ENCODE measurements around the gene SEMA3B. TPM values are rescaled to one million over a fixed set of nuclear protein-coding genes. Genes with fewer than 3 reads are reported as not detected.

SEMA3B gene
- total and polyA plus RNA-seq, 9 of the 15 experiments (the other 6 are each of a cell fraction or from before 2014, with no cell fraction given) = 0.03 to 1.8 (median 0.55) TPM; not detected in 1

DNA sequence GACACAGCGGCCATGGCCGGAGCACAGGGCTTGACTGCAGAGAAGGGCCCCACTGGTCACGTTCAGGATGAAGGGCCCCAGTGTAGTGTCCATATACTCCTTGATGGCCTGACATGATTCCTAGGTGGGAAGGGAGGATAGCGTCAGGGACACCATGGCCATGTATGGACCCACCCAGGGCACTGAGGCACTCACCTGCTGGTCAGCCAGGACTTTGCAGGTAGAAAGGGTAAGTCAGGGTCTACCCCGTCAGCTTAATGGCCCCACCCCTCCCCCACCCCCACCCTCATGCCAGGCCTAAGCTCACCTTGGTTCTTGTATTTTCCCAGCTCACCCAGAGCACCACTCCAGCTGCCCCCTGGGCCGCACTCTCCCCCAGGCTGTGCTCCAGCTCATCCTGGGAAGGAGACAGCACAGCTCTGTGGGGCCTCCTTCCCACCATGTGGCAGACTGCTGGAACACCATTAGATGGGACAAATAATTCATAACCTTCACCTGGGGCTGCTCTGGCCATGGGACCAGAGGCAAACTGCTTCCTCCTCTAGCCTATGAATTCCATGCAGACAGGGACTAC lies 31.8 kb downstream of the SEMA3B start:
- H3K9me3 ChIP-seq (replicated peaks; ENCODE audit: control insufficient read depth, insufficient read depth, low read depth, low read length) = no peaks in the 10 kb centered on the region
- BruUV-seq (replicated peaks) = no TSS peak
- H3K9me1 ChIP-seq (ENCODE audit: control insufficient read depth, insufficient read depth, low read length) = no peaks in the 10 kb centered on the region
- H3K4me3 ChIP-seq = peak overlapping the region; percentile 83
- FAIRE-seq = peak; percentile 23
- CTCF ChIA-PET (ENCODE audit: low intra/inter-chr PET ratio) = no interaction called here
- H3K79me2 ChIP-seq (ENCODE audit: control insufficient read depth, insufficient read depth, low read length) = peaks cover 49% of the 10 kb centered on the region
- POLR2A ChIA-PET = no interaction called here
- no peak overlapping the region for H2AFZ ChIP-seq (ENCODE audit: low read depth, low read length)
- no peak for DNase-seq (ENCODE audit: extremely low read depth in 1 of 4, low spot score in 3 of 4)
- no peaks in the 10 kb centered on the region for H3K27me3 ChIP-seq (ENCODE audit: control insufficient read depth in 2 of 2, insufficient read depth in 2 of 2, low read length in 2 of 2)
- H3K4me1 ChIP-seq (replicated peaks in 1 of 2; ENCODE audit: control insufficient read depth in 2 of 2, insufficient read depth in 2 of 2, low read length in 2 of 2) = peaks cover 25 to 62% of the 10 kb centered on the region in 2 experiments; a peak in 4 of 5 replicates
- no peak for ATAC-seq
- in situ Hi-C loops (cut with MboI) (no loop called here), intact Hi-C loops (cut with micrococcal nuclease) (no loop called here)
- no peaks in the 10 kb centered on the region for H4K20me1 ChIP-seq (replicated peaks; ENCODE audit: control insufficient read depth, insufficient read depth, low read length)
- TF ChIP-seq ZNF668 (CRISPR knock-in tag; IDR thresholded peaks at IDR 0.05) (no peak), ZNF785 (CRISPR knock-in tag; IDR thresholded peaks at IDR 0.05) (no peak), HMG20A (CRISPR knock-in tag; conservative IDR thresholded peaks at IDR 0.05) (no peak)
- WGBS (ENCODE audit: insufficient coverage, low coverage, missing lambda C conversion rate) = 73% methylated on average over 5 of the region's 6 CpGs
- peak overlapping the region; percentile 87 to 94 for H3K9ac ChIP-seq (ENCODE audit: insufficient read depth in 1 of 2, low read depth in 2 of 2, low read length in 2 of 2)
- H3K36me3 ChIP-seq (ENCODE audit: control insufficient read depth, insufficient read depth, low read length) = peaks cover 19% of the 10 kb centered on the region; the same call in 2 of the 3 replicates
- H3K27ac ChIP-seq (ENCODE audit: extremely low read depth, low read depth, low read length) = peak overlapping the region; percentile 99
- H3K4me2 ChIP-seq (ENCODE audit: insufficient read depth, low read length) = peak overlapping the region; percentile 94

DNA sequence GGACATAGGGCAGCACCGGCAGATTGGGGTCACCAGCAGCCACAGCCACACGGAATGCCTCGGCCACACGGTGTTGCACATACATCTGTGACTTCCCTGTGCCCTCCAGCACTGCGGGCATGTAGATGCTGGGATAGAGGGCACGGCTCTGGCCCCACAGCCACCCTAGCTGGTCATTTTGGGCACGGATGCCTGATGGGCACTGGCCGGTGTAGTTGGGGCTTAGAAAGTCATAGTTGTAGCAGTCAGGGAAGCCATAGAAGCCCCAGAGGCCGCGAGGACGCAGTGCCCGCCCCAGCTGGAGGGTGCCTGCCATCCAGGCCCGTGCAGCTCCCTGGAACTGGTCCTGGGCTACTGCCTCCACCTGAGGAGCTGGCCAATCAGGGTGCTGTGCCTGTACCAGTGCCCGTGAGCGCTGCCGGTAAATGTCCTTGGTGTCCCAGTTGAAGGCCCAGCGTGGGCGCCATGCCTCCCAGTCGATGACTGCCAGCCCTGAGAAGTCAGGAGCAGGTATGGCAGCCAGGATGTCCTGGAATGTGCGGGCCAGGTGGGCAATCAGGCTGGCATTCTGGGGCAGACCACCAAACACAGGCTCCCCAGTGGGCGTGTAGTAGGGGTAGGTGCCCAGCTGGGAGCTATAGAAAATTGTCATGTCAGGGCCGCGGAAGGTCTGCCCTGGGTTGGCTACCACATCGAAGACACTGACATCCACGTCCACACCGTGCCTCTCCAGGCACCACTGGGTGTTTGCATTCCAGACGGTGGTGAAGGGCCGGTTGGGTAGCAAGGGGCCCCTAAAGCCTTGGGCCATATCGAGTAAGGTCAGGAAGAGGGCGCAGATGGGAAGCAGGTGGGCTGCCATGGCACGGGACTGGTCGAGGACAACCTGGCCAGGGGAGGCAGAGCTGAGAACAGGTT lies 33.4 kb downstream of the SEMA3B start:
- H3K9me3 ChIP-seq (replicated peaks; ENCODE audit: control insufficient read depth, insufficient read depth, low read depth, low read length) = no peaks in the 10 kb centered on the region
- no peak overlapping the region for H2AFZ ChIP-seq (ENCODE audit: low read depth, low read length)
- H3K9me1 ChIP-seq (ENCODE audit: control insufficient read depth, insufficient read depth, low read length) = no peaks in the 10 kb centered on the region
- H3K27ac ChIP-seq (ENCODE audit: extremely low read depth, low read depth, low read length) = peak overlapping the region; percentile 83
- H3K79me2 ChIP-seq (ENCODE audit: control insufficient read depth, insufficient read depth, low read length) = peaks cover 47% of the 10 kb centered on the region
- peak overlapping the region; percentile 45 for H3K4me3 ChIP-seq
- POLR2A ChIA-PET = interaction anchor here (0.5 to 1.5 kb wide), 9 partner anchors 11 to 51 kb away, joined by 3 to 5 read pairs (median 4); partner anchors contain the start of gene LSMEM2
- H3K4me2 ChIP-seq (ENCODE audit: insufficient read depth, low read length) = peak overlapping the region; percentile 80
- intact Hi-C loops (cut with micrococcal nuclease) (no loop called here), in situ Hi-C loops (cut with MboI) (no loop called here)
- peaks cover 12% of the 10 kb centered on the region; the same call in 2 of the 3 replicates for H3K36me3 ChIP-seq (ENCODE audit: control insufficient read depth, insufficient read depth, low read length)
- peaks cover 25 to 53% of the 10 kb centered on the region in 2 experiments; a peak in 4 of 5 replicates for H3K4me1 ChIP-seq (replicated peaks in 1 of 2; ENCODE audit: control insufficient read depth in 2 of 2, insufficient read depth in 2 of 2, low read length in 2 of 2)
- 76% methylated on average over 15 of the region's 32 CpGs for WGBS (ENCODE audit: insufficient coverage, low coverage, missing lambda C conversion rate)
- H3K9ac ChIP-seq (ENCODE audit: insufficient read depth in 1 of 2, low read depth in 2 of 2, low read length in 2 of 2) = peak overlapping the region; percentile 68 to 93
- CTCF ChIA-PET (ENCODE audit: low intra/inter-chr PET ratio) = no interaction called here
- FAIRE-seq = no peak
- TF ChIP-seq POLR2G (IDR thresholded peaks at IDR 0.05; ENCODE audit: low read depth, low read length) (0 out of 2 replicates have a peak, but pooled peaks have one; percentile 11), NFRKB (IDR thresholded peaks at IDR 0.05; ENCODE audit: low read depth) (no peak), ZNF165 (CRISPR knock-in tag; IDR thresholded peaks at IDR 0.05; ENCODE audit: borderline replicate concordance) (no peak), NR2C2 (CRISPR knock-in tag; IDR thresholded peaks at IDR 0.05) (no peak), NR2C2 (tag; IDR thresholded peaks at IDR 0.05) (0 out of 2 replicates have a peak, but pooled peaks have one; percentile 12), GATAD2B (IDR thresholded peaks at IDR 0.05; ENCODE audit: borderline replicate concordance) (no peak), RBFOX2 (IDR thresholded peaks at IDR 0.05; ENCODE audit: low read depth, low read length) (peak; percentile 27; the same call in 1 of the 2 replicates), U2AF1 (optimal IDR thresholded peaks at IDR 0.05; ENCODE audit: low read depth, low read length) (no peak)
- DNase-seq (ENCODE audit: extremely low read depth in 1 of 4, low spot score in 3 of 4) = no peak
- no peaks in the 10 kb centered on the region for H4K20me1 ChIP-seq (replicated peaks; ENCODE audit: control insufficient read depth, insufficient read depth, low read length)
- H3K27me3 ChIP-seq (ENCODE audit: control insufficient read depth in 2 of 2, insufficient read depth in 2 of 2, low read length in 2 of 2) = no peaks in the 10 kb centered on the region
- BruUV-seq (replicated peaks) = no TSS peak
- no peak for ATAC-seq
